Mesenchymal stem cell (in vitro differentiated cells and primary cell): ENCODE measurements around the gene MBNL2.
A peak's percentile ranks its signal among the peaks of the same experiment; 100 is the strongest.

Experiments used
- DNase-seq: peaks from one replicate; pipeline ENCODE4 v3.0.0-alpha.2; 2013
- H2AFZ ChIP-seq: one replicate; pipeline ENCODE4 v1.6.1; 2013; ENCODE audit warnings: low read depth, mild to moderate bottlenecking, control low read depth, inconsistent platforms, low read length, moderate library complexity
- H2AK5ac ChIP-seq: 2 replicates; pipeline ENCODE4 v1.6.1; 2013; ENCODE audit warnings: low read length, moderate library complexity, mild to moderate bottlenecking, inconsistent platforms; ENCODE audit not compliant: severe bottlenecking
- H2BK120ac ChIP-seq: one replicate; pipeline ENCODE4 v1.6.1; 2013; ENCODE audit warnings: low read depth, mild to moderate bottlenecking, inconsistent platforms, low read length, moderate library complexity
- H2BK12ac ChIP-seq, 2 experiments: one replicate each; pipeline ENCODE4 v1.6.1; 2013; ENCODE audit warnings: inconsistent platforms in 2 of 2, low read length in 2 of 2, mild to moderate bottlenecking in 2 of 2, moderate library complexity in 2 of 2, control low read depth in 1 of 2
- H2BK15ac ChIP-seq: one replicate; pipeline ENCODE4 v1.6.1; 2013; ENCODE audit warnings: mild to moderate bottlenecking, low read depth, inconsistent platforms; ENCODE audit not compliant: poor library complexity, severe bottlenecking
- H2BK5ac ChIP-seq: 2 replicates; pipeline ENCODE4 v1.6.1; 2013; ENCODE audit warnings: low read depth, mild to moderate bottlenecking, low read length, control low read depth, inconsistent platforms; ENCODE audit not compliant: poor library complexity, severe bottlenecking
- H3K14ac ChIP-seq, 2 experiments: one replicate each; pipeline ENCODE4 v1.6.1; 2013; ENCODE audit warnings: inconsistent platforms in 2 of 2, low read length in 2 of 2, control low read depth in 1 of 2, mild to moderate bottlenecking in 1 of 2, moderate library complexity in 1 of 2
- H3K18ac ChIP-seq, 2 experiments: one replicate each; pipeline ENCODE4 v1.6.1; 2013; ENCODE audit warnings: inconsistent platforms in 2 of 2, low read length in 2 of 2, control low read depth in 1 of 2, low read depth in 1 of 2, mild to moderate bottlenecking in 1 of 2
- H3K23ac ChIP-seq, 2 experiments: one replicate each; pipeline ENCODE4 v1.6.1; 2013; ENCODE audit warnings: inconsistent platforms in 2 of 2, low read length in 2 of 2, mild to moderate bottlenecking in 2 of 2, moderate library complexity in 2 of 2, control low read depth in 1 of 2
- H3K27ac ChIP-seq: 2 replicates; pipeline ENCODE4 v1.5.1; 2013; ENCODE audit warnings: mild to moderate bottlenecking, moderate library complexity, low read length, control low read depth, inconsistent platforms; ENCODE audit not compliant: poor library complexity, severe bottlenecking
- H3K27me3 ChIP-seq, 2 experiments: 2 replicates each; pipeline versions ENCODE4 v1.6.1 to v1.7.0; 2013; ENCODE audit warnings: low read length in 2 of 2, mild to moderate bottlenecking in 2 of 2, moderate library complexity in 2 of 2, control low read depth in 1 of 2, inconsistent platforms in 1 of 2; ENCODE audit not compliant: control insufficient read depth in 1 of 2, insufficient read depth in 1 of 2
- H3K36me3 ChIP-seq, 2 experiments: 2 replicates each; pipeline versions ENCODE4 v1.6.1 to v1.7.0; 2013; ENCODE audit warnings: low read length in 2 of 2, control low read depth in 1 of 2, inconsistent platforms in 1 of 2, low read depth in 1 of 2, mild to moderate bottlenecking in 1 of 2; ENCODE audit not compliant: insufficient read depth in 2 of 2, control insufficient read depth in 1 of 2
- H3K4ac ChIP-seq, 2 experiments: one replicate each; pipeline ENCODE4 v1.6.1; 2013; ENCODE audit warnings: inconsistent platforms in 2 of 2, low read length in 2 of 2, mild to moderate bottlenecking in 2 of 2, moderate library complexity in 2 of 2, control low read depth in 1 of 2, low read depth in 1 of 2
- H3K4me1 ChIP-seq: 2 replicates; pipeline ENCODE4 v1.6.1; 2013; ENCODE audit warnings: low read depth, low read length, control low read depth; ENCODE audit not compliant: control insufficient read depth, insufficient read depth
- H3K4me2 ChIP-seq: 2 replicates; pipeline ENCODE4 v1.6.1; 2013; ENCODE audit warnings: low read length, mild to moderate bottlenecking, inconsistent platforms; ENCODE audit not compliant: poor library complexity, severe bottlenecking
- H3K4me3 ChIP-seq, 2 experiments: 2 replicates each; pipeline versions ENCODE4 v1.5.1 to v1.7.0; 2013; ENCODE audit warnings: low read length in 2 of 2, mild to moderate bottlenecking in 2 of 2, control low read depth in 1 of 2, low read depth in 1 of 2; ENCODE audit not compliant: insufficient read depth in 1 of 2
- H3K79me1 ChIP-seq: replicated peaks from 2 replicates; pipeline ENCODE4 v1.6.1; 2013; ENCODE audit warnings: mild to moderate bottlenecking, control low read depth, low read length, inconsistent platforms; ENCODE audit not compliant: poor library complexity, severe bottlenecking
- H3K9ac ChIP-seq: 2 replicates; pipeline ENCODE4 v1.7.0; 2013; ENCODE audit warnings: mild to moderate bottlenecking, low read length, moderate library complexity
- H3K9me3 ChIP-seq: 2 replicates; pipeline ENCODE4 v1.7.0; 2013; ENCODE audit warnings: mild to moderate bottlenecking, low read length; ENCODE audit not compliant: control insufficient read depth
- H4K8ac ChIP-seq: one replicate; pipeline ENCODE4 v1.6.1; 2013; ENCODE audit warnings: inconsistent platforms, mild to moderate bottlenecking, low read length, moderate library complexity
- H4K91ac ChIP-seq: one replicate; pipeline ENCODE4 v1.6.1; 2013; ENCODE audit warnings: mild to moderate bottlenecking, low read length, inconsistent platforms
- WGBS: methylation state at CpG from one replicate; pipeline ENCODE4 v1.1.7; 2013; ENCODE audit warnings: mixed read lengths; 5-methylcytosine and 5-hydroxymethylcytosine counted together

The MBNL2 gene

GRCh38 chr13:97432232-97432916 lies 210.2 kb downstream of the MBNL2 start:
- Histone ChIP-seq H3K4me2 (peak overlapping the region; percentile 64), H3K27me3 (no peaks in the 10 kb centered on the region), H3K79me1 (peaks cover 15% of the 10 kb centered on the region), H3K4ac (peak overlapping the region in 1 of 2 experiments; percentile 82), H2AFZ (peak overlapping the region; percentile 93), H2BK120ac (no peak overlapping the region), H3K4me3 (peak overlapping the region; percentile 71 to 88), H3K36me3 (no peaks in the 10 kb centered on the region), H2AK5ac (no peak overlapping the region), H2BK12ac (no peak overlapping the region), H3K14ac (peak overlapping the region in 1 of 2 experiments; percentile 68), H3K9me3 (no peaks in the 10 kb centered on the region), H3K23ac (no peak overlapping the region), H4K8ac (peak overlapping the region; percentile 94), H3K18ac (peak overlapping the region; percentile 83 to 96), H3K9ac (peak overlapping the region; percentile 84), H2BK5ac (no peak overlapping the region), H4K91ac (peak overlapping the region; percentile 81), H3K4me1 (no peaks in the 10 kb centered on the region), H2BK15ac (no peak overlapping the region), H3K27ac (peak overlapping the region; percentile 91)
- DNase-seq: no peak
- WGBS: 14% methylated on average over 17 of the region's 19 CpGs

GRCh38 chr13:97432917-97433726 lies 211.0 kb downstream of the MBNL2 start:
- Histone ChIP-seq H2BK5ac (peak overlapping the region; percentile 98), H3K27ac (peak overlapping the region; percentile 99), H3K14ac (peak overlapping the region in 1 of 2 experiments; percentile 95), H3K4me2 (peak overlapping the region; percentile 88), H2BK120ac (peak overlapping the region; percentile 39), H2AK5ac (no peak overlapping the region), H3K4me3 (peak overlapping the region; percentile 76 to 88), H3K18ac (peak overlapping the region; percentile 87 to 100), H2BK15ac (no peak overlapping the region), H2BK12ac (peak overlapping the region in 1 of 2 experiments; percentile 77), H3K4ac (peak overlapping the region; percentile 94 to 100), H4K8ac (peak overlapping the region; percentile 83), H3K9me3 (no peaks in the 10 kb centered on the region), H3K27me3 (no peaks in the 10 kb centered on the region), H4K91ac (peak overlapping the region; percentile 43), H2AFZ (peak overlapping the region; percentile 95), H3K79me1 (peaks cover 17% of the 10 kb centered on the region), H3K4me1 (no peaks in the 10 kb centered on the region), H3K9ac (peak overlapping the region; percentile 97), H3K36me3 (peaks cover 0 to under 1% of the 10 kb centered on the region in 2 experiments), H3K23ac (peak overlapping the region in 1 of 2 experiments; percentile 89)
- WGBS: under 1% methylated on average over 50 of the region's 50 CpGs
- DNase-seq: peak; percentile 100

DNA sequence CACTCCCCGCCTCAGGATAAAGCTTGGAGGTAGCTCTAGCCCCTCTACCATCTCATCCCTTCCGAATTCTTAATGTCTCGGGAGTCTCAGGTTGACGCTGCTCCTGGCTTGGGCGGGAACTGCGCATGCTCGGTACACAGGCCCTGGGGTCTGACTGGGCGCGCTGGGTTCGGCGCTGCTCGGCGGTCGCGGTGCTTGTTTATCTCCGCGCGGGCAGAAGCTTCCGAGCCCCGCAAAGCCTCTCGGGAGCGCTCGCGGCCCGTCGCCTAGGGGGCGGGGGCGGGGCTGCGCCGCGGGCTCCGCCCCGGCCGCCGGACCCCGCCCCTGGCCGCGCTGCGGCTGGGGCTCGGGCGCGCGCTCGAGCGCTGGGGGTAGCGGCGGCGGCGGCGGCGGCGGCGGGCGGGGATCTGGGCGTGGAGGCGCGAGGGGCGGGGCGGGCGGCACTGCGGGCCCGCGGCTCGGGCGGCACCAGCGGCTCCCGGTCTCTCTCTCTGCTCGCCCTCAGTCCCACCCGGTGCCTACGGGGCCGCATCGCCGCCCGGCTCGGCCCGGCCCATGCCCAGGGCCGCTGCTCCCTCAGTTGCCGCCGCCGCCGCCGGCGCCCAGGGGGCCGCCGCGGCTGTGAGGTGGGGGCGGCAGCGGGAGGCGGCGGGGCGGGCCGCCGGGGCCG lies 211.7 kb downstream of the MBNL2 start, which contains the start of gene RAP2A:
Gene RAP2A (plus strand): TSS at position 443 of the 670 bp plus-strand sequence. CDS start 302 bp downstream, outside the sequence.
- WGBS: 0% methylated on average over 22 of the region's 94 CpGs
- H2BK15ac ChIP-seq: peak within 1 kb of the TSS; percentile 99

More for the DNA sequence above, 211.7 kb downstream of the MBNL2 start, which contains the start of gene RAP2A:
- H2BK12ac ChIP-seq: peak within 1 kb of the TSS in 1 of 2 experiments; percentile 77
- peak within 1 kb of the TSS; percentile 88 for H3K4me2 ChIP-seq
- H2AK5ac ChIP-seq: no peak within 1 kb of the TSS
- peak within 1 kb of the TSS in 1 of 2 experiments; percentile 99 for H3K14ac ChIP-seq
- no peaks in the 10 kb centered on the region for H3K9me3 ChIP-seq
- H2BK5ac ChIP-seq: peak within 1 kb of the TSS; percentile 98
- peak within 1 kb of the TSS; percentile 97 for H3K9ac ChIP-seq
- peak within 1 kb of the TSS; percentile 87 to 100 for H3K18ac ChIP-seq
- H3K23ac ChIP-seq: peak within 1 kb of the TSS in 1 of 2 experiments; percentile 99
- peak within 1 kb of the TSS; percentile 95 for H2AFZ ChIP-seq
- no peaks in the 10 kb centered on the region for H3K27me3 ChIP-seq
- peak within 1 kb of the TSS; percentile 83 for H4K8ac ChIP-seq
- peak within 1 kb of the TSS; percentile 63 for H4K91ac ChIP-seq
- H3K36me3 ChIP-seq: peaks cover 0 to 8% of the 10 kb centered on the region in 2 experiments
- H2BK120ac ChIP-seq: peak within 1 kb of the TSS; percentile 78
- peaks cover 20% of the 10 kb centered on the region for H3K79me1 ChIP-seq
- peak; percentile 93 for DNase-seq
- peak within 1 kb of the TSS; percentile 94 to 100 for H3K4ac ChIP-seq
- peak within 1 kb of the TSS; percentile 87 to 96 for H3K4me3 ChIP-seq
- no peaks in the 10 kb centered on the region for H3K4me1 ChIP-seq
- peak within 1 kb of the TSS; percentile 99 for H3K27ac ChIP-seq
